SK-N-SH (cell line): ENCODE results near the gene KCNA10. TPM values are rescaled to one million over a fixed set of nuclear protein-coding genes. Genes with fewer than 3 reads are reported as not detected.
A peak's percentile ranks its signal among the peaks of the same experiment; 100 is the strongest.

Experiments used
- CTCF ChIA-PET: fragments of 300-600, 350-600 bp; formaldehyde crosslinking; extraction: SDS; loops from one replicate; lab custom pipeline; 2021; lab: Yijun Ruan, JAX
- POLR2A ChIA-PET: fragments of 350-600 bp; sonication (Branson Sonifier 250); formaldehyde crosslinking; extraction: SDS; loops from one replicate; lab custom pipeline; 2020; ENCODE audit warnings: antibody characterized with exemption, inconsistent platforms; lab: Yijun Ruan, JAX
- DNase-seq: peaks from one replicate; pipeline ENCODE4 v3.0.0; 2012
- H2AFZ ChIP-seq: fragments of 200-600 bp; sonication (generic); 2 replicates; pipeline ENCODE4 v1.8.1; 2016; ENCODE audit warnings: antibody characterized with exemption, mild to moderate bottlenecking, low read depth
- H3F3A ChIP-seq: fragments of 200-600 bp; sonication (generic); replicated peaks from 2 replicates; pipeline ENCODE3; 2016; ENCODE audit warnings: antibody characterized with exemption, mild to moderate bottlenecking; ENCODE audit not compliant: insufficient read depth
- H3K27ac ChIP-seq, 2 experiments: fragments of 200-500 bp in 1 of 2; fragments of 200-600 bp in 1 of 2; sonication (Bioruptor generic) in 1 of 2; sonication (generic), shearing (Covaris generic) in 1 of 2; 2 replicates each; pipeline versions ENCODE4 v1.5.1 to v1.6.1; 2014 to 2016; ENCODE audit warnings: low read depth in 2 of 2, inconsistent platforms in 1 of 2, low read length in 1 of 2, mild to moderate bottlenecking in 1 of 2, mixed read lengths in 1 of 2
- H3K27me3 ChIP-seq: fragments of 200-600 bp; sonication (generic), shearing (Covaris generic); 2 replicates; pipeline ENCODE4 v1.6.1; 2016; ENCODE audit warnings: mixed run types; ENCODE audit not compliant: insufficient read depth
- H3K36me3 ChIP-seq, 2 experiments: fragments of 200-500 bp in 1 of 2; fragments of 200-600 bp in 1 of 2; sonication (Bioruptor generic) in 1 of 2; sonication (generic) in 1 of 2; replicated peaks in 1 of 2; 2 replicates each; pipeline versions ENCODE3 to v1.5.1; 2014 to 2016; ENCODE audit warnings: low read length in 1 of 2, mild to moderate bottlenecking in 1 of 2; ENCODE audit not compliant: insufficient read depth in 2 of 2, control insufficient read depth in 1 of 2
- H3K4me1 ChIP-seq, 2 experiments: fragments of 200-500 bp in 1 of 2; fragments of 200-600 bp in 1 of 2; sonication (Bioruptor generic) in 1 of 2; sonication (generic), shearing (Covaris generic) in 1 of 2; 2 replicates each; pipeline versions ENCODE4 v1.5.1 to v1.6.1; 2014 to 2016; ENCODE audit warnings: low read depth in 1 of 2, low read length in 1 of 2, mixed run types in 1 of 2; ENCODE audit not compliant: insufficient read depth in 2 of 2, control insufficient read depth in 1 of 2
- H3K4me2 ChIP-seq: fragments of 200-600 bp; sonication (generic), shearing (Covaris generic); 2 replicates; pipeline ENCODE4 v1.6.1; 2017; ENCODE audit warnings: mixed run types
- H3K4me3 ChIP-seq, 2 experiments: fragments of 200-500 bp in 1 of 2; fragments of 200-600 bp in 1 of 2; sonication (Bioruptor generic) in 1 of 2; sonication (generic), shearing (Covaris generic) in 1 of 2; 2 replicates each; pipeline versions ENCODE4 v1.5.1 to v1.8.1; 2014 to 2016; ENCODE audit warnings: low read depth in 2 of 2, inconsistent platforms in 1 of 2, low read length in 1 of 2, mild to moderate bottlenecking in 1 of 2, mixed read lengths in 1 of 2, moderate library complexity in 1 of 2
- H3K79me2 ChIP-seq: fragments of 200-600 bp; sonication (generic); 2 replicates; pipeline ENCODE4 v1.8.1; 2017; ENCODE audit warnings: mild to moderate bottlenecking; ENCODE audit not compliant: insufficient read depth
- H3K9ac ChIP-seq: fragments of 200-600 bp; sonication (generic); 2 replicates; pipeline ENCODE4 v1.6.1; 2017; ENCODE audit warnings: mixed run types
- H3K9me2 ChIP-seq: fragments of 200-600 bp; sonication (generic); 2 replicates; pipeline ENCODE4 v1.6.1; 2017; ENCODE audit warnings: mixed run types
- H3K9me3 ChIP-seq: fragments of 200-600 bp; sonication (generic); 2 replicates; pipeline ENCODE4 v1.6.1; 2017; ENCODE audit warnings: mixed run types, mild to moderate bottlenecking, moderate library complexity
- H4K20me1 ChIP-seq: fragments of 200-600 bp; sonication (generic); 2 replicates; pipeline ENCODE4 v1.6.1; 2017; ENCODE audit warnings: mild to moderate bottlenecking, mixed run types; ENCODE audit not compliant: insufficient read depth
- CHD2 ChIP-seq: fragments of 150-350 bp; IDR thresholded peaks from 2 replicates; pipeline ENCODE4 v1.6.1; 2018; ENCODE audit warnings: low read length; ENCODE audit not compliant: partially characterized antibody
- EP300 ChIP-seq, 2 experiments: IDR thresholded peaks; 2 replicates each; pipeline versions ENCODE4 v1.4.0 to v1.6.1; 2012; ENCODE audit warnings: borderline replicate concordance in 1 of 2, low read depth in 1 of 2, low read length in 1 of 2
- EZH2phosphoT487 ChIP-seq: fragments of 200-600 bp; sonication (generic); IDR thresholded peaks from 2 replicates; pipeline ENCODE4 v1.6.1; 2017; ENCODE audit warnings: low read depth, mixed run types, mild to moderate bottlenecking, antibody characterized with exemption, moderate library complexity, borderline replicate concordance
- FOSL2 ChIP-seq: IDR thresholded peaks from 2 replicates; pipeline ENCODE4 v1.4.0; 2012; ENCODE audit warnings: low read depth, mild to moderate bottlenecking, moderate library complexity, borderline replicate concordance
- FOXJ3 ChIP-seq: sonication (generic); formaldehyde crosslinking; IDR thresholded peaks from 2 replicates; pipeline ENCODE4 v1.5.1; 2020; ENCODE audit warnings: mild to moderate bottlenecking, missing genetic modification reagents
- JUND ChIP-seq: IDR thresholded peaks from 2 replicates; pipeline ENCODE4 v1.4.0; 2012
- MEF2A ChIP-seq: IDR thresholded peaks from 2 replicates; pipeline ENCODE4 v1.4.0; 2012; ENCODE audit warnings: low read depth, borderline replicate concordance
- NFIC ChIP-seq: IDR thresholded peaks from 2 replicates; pipeline ENCODE4 v1.4.0; 2012; ENCODE audit warnings: borderline replicate concordance
- POLR2AphosphoS5 ChIP-seq: IDR thresholded peaks from 2 replicates; pipeline ENCODE4 v1.6.1; 2012; ENCODE audit warnings: low read depth, low read length
- RAD21 ChIP-seq: IDR thresholded peaks from 2 replicates; pipeline ENCODE4 v1.6.1; 2012; ENCODE audit warnings: mild to moderate bottlenecking, low read length
- RXRA ChIP-seq: IDR thresholded peaks from 2 replicates; pipeline ENCODE4 v1.4.0; 2012; ENCODE audit warnings: low read depth, mild to moderate bottlenecking, borderline replicate concordance
- SIN3A ChIP-seq: IDR thresholded peaks from 2 replicates; pipeline ENCODE4 v1.6.1; 2012; ENCODE audit warnings: low read depth, mild to moderate bottlenecking, low read length, moderate library complexity, borderline replicate concordance
- WGBS: methylation state at CpG from one replicate; pipeline ENCODE4 v1.1.6; 2017; ENCODE audit warnings: low lambda C conversion rate; 5-methylcytosine and 5-hydroxymethylcytosine counted together
- polyA plus RNA-seq, 3 experiments: library from polyadenylated mRNA; depleted of rRNA; stranded (reverse); fragments of >200 nt; gene quantifications; 2 replicates each; pipeline ENCODE4 v1.2.3, GENCODE V29; 2012
- TF ChIP-seq, protein P1 (sequence below): fragments of 200-600 bp; sonication (generic); IDR thresholded peaks from 2 replicates; pipeline ENCODE4 v1.6.1; 2017; ENCODE audit warnings: antibody characterized with exemption, mild to moderate bottlenecking, moderate library complexity
- TF ChIP-seq, protein P2 (sequence below): IDR thresholded peaks from 2 replicates; pipeline ENCODE4 v1.6.1; 2012; ENCODE audit warnings: mild to moderate bottlenecking, low read depth, low read length, moderate library complexity
- TF ChIP-seq, protein P3 (sequence below): IDR thresholded peaks from 2 replicates; pipeline ENCODE4 v1.4.0; 2012; ENCODE audit warnings: low read depth
- TF ChIP-seq, protein P4 (sequence below): IDR thresholded peaks from 2 replicates; pipeline ENCODE4; 2012

The KCNA10 gene
- polyA plus RNA-seq, 1 of the 3 experiments (the other 2 are of a cell fraction) = not detected

DNA sequence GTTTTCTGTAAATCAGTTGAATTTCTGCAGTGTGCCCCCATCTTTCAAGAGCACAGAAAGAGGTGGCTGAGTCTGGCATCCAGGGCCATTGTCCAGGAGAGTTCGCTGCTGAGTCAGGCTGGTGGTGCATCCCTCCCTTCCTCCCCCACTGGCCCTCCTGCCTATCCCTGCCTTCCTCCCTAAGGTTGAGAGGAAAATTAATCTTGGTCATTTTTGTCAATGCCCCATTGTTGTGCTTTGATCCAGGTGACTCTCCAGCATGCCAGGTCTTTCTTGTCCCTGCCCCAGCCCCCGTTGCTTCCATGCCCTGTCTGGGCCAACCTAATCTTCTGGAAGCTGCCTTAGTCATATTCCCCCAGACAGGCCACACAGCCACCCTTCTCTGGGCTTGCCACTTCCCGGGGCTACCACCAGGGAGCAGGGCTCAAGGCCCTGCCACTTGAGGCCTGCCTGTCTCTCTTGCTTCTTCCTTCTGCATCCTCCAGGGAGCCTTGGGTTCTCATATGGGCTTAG, 41.5 kb downstream of the KCNA10 start:
- H3K9me3 ChIP-seq = no peaks in the 10 kb centered on the region
- H3K79me2 ChIP-seq = no peaks in the 10 kb centered on the region
- H3K9me2 ChIP-seq = no peaks in the 10 kb centered on the region
- H3K4me3 ChIP-seq = no peak overlapping the region; a peak in 1 of 4 replicates
- H2AFZ ChIP-seq = no peak overlapping the region
- H3K4me1 ChIP-seq = peaks cover 2 to 15% of the 10 kb centered on the region in 2 experiments; a peak in 2 of 4 replicates
- H3K27me3 ChIP-seq = no peaks in the 10 kb centered on the region
- CTCF ChIA-PET = interaction anchor here (0.7 to 13.4 kb wide), 5 partner anchors 10 to 306 kb away, joined by 3 to 132 read pairs (median 4); no protein-coding TSS in a partner anchor
- DNase-seq = no peak
- peaks cover 8% of the 10 kb centered on the region for H3F3A ChIP-seq
- WGBS = 37% methylated on average over 3 of the region's 3 CpGs
- H3K9ac ChIP-seq = no peak overlapping the region
- H3K27ac ChIP-seq = peak overlapping the region in 1 of 2 experiments; percentile 28; a peak in 1 of 4 replicates
- no peaks in the 10 kb centered on the region for H3K36me3 ChIP-seq
- H3K4me2 ChIP-seq = no peak overlapping the region
- POLR2A ChIA-PET = no interaction called here
- no peak for TF ChIP-seq FOXJ3 (CRISPR knock-in tag)
- TF ChIP-seq EP300 (IDR thresholded peaks at IDR 0.05; ENCODE audit: borderline replicate concordance in 1 of 2, low read depth in 1 of 2, low read length in 1 of 2) = 0 out of 4 replicates have a peak, but pooled peaks of 1 of the 2 experiments have one; percentile 0
- TF ChIP-seq, protein P1, sequence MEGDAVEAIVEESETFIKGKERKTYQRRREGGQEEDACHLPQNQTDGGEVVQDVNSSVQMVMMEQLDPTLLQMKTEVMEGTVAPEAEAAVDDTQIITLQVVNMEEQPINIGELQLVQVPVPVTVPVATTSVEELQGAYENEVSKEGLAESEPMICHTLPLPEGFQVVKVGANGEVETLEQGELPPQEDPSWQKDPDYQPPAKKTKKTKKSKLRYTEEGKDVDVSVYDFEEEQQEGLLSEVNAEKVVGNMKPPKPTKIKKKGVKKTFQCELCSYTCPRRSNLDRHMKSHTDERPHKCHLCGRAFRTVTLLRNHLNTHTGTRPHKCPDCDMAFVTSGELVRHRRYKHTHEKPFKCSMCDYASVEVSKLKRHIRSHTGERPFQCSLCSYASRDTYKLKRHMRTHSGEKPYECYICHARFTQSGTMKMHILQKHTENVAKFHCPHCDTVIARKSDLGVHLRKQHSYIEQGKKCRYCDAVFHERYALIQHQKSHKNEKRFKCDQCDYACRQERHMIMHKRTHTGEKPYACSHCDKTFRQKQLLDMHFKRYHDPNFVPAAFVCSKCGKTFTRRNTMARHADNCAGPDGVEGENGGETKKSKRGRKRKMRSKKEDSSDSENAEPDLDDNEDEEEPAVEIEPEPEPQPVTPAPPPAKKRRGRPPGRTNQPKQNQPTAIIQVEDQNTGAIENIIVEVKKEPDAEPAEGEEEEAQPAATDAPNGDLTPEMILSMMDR = peak; percentile 34
- H4K20me1 ChIP-seq = no peaks in the 10 kb centered on the region

DNA sequence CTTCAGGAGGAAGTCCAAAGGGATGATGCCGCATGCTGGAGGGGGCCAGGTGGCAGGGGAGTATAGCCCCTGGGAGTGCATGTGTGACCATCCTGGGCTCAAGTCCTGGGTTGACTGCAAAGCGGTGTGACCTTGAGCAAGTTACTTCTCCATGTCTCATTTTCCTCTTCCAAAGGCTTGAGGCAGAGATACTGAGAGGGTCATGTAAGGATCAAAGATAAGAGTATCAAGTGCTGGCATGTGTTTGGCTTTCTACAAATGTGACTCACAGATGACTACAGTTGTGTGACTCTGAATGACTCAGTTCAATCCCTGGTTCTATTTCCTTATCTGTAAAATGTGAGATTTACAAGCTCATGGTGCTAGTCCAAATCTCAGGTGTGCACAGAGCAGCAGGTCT, 41.9 kb downstream of the KCNA10 start:
- H3K79me2 ChIP-seq = no peaks in the 10 kb centered on the region
- ChIA-PET CTCF (interaction anchor here (1.0 to 13.4 kb wide), 4 partner anchors 10 to 65 kb away, joined by 3 to 132 read pairs (median 6); no protein-coding TSS in a partner anchor), POLR2A (no interaction called here)
- peak overlapping the region in 1 of 2 experiments; percentile 28; a peak in 1 of 4 replicates for H3K27ac ChIP-seq
- H3K9ac ChIP-seq = no peak overlapping the region
- H3K27me3 ChIP-seq = no peaks in the 10 kb centered on the region
- no peaks in the 10 kb centered on the region for H3K9me3 ChIP-seq
- H3F3A ChIP-seq = peaks cover 8% of the 10 kb centered on the region
- DNase-seq = no peak
- no peaks in the 10 kb centered on the region for H3K9me2 ChIP-seq
- peaks cover 2 to 15% of the 10 kb centered on the region in 2 experiments; a peak in 2 of 4 replicates for H3K4me1 ChIP-seq
- no peak overlapping the region for H2AFZ ChIP-seq
- no peak overlapping the region for H3K4me2 ChIP-seq
- H3K36me3 ChIP-seq = no peaks in the 10 kb centered on the region
- WGBS = 67% methylated on average over 2 of the region's 2 CpGs
- H4K20me1 ChIP-seq = no peaks in the 10 kb centered on the region
- H3K4me3 ChIP-seq = no peak overlapping the region
- TF ChIP-seq RAD21 (no peak), SIN3A (no peak), EZH2phosphoT487 (no peak), MEF2A (no peak), NFIC (peak; percentile 71), JUND (peak; percentile 82), RXRA (peak; percentile 74; the same call in 1 of the 2 replicates), FOSL2 (peak; percentile 96), POLR2AphosphoS5 (no peak), CHD2 (no peak)
- TF ChIP-seq, protein P2, sequence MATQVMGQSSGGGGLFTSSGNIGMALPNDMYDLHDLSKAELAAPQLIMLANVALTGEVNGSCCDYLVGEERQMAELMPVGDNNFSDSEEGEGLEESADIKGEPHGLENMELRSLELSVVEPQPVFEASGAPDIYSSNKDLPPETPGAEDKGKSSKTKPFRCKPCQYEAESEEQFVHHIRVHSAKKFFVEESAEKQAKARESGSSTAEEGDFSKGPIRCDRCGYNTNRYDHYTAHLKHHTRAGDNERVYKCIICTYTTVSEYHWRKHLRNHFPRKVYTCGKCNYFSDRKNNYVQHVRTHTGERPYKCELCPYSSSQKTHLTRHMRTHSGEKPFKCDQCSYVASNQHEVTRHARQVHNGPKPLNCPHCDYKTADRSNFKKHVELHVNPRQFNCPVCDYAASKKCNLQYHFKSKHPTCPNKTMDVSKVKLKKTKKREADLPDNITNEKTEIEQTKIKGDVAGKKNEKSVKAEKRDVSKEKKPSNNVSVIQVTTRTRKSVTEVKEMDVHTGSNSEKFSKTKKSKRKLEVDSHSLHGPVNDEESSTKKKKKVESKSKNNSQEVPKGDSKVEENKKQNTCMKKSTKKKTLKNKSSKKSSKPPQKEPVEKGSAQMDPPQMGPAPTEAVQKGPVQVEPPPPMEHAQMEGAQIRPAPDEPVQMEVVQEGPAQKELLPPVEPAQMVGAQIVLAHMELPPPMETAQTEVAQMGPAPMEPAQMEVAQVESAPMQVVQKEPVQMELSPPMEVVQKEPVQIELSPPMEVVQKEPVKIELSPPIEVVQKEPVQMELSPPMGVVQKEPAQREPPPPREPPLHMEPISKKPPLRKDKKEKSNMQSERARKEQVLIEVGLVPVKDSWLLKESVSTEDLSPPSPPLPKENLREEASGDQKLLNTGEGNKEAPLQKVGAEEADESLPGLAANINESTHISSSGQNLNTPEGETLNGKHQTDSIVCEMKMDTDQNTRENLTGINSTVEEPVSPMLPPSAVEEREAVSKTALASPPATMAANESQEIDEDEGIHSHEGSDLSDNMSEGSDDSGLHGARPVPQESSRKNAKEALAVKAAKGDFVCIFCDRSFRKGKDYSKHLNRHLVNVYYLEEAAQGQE = no peak
- TF ChIP-seq, protein P3, sequence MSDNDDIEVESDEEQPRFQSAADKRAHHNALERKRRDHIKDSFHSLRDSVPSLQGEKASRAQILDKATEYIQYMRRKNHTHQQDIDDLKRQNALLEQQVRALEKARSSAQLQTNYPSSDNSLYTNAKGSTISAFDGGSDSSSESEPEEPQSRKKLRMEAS = no peak
- TF ChIP-seq, protein P1 = no peak
- TF ChIP-seq, protein P4, sequence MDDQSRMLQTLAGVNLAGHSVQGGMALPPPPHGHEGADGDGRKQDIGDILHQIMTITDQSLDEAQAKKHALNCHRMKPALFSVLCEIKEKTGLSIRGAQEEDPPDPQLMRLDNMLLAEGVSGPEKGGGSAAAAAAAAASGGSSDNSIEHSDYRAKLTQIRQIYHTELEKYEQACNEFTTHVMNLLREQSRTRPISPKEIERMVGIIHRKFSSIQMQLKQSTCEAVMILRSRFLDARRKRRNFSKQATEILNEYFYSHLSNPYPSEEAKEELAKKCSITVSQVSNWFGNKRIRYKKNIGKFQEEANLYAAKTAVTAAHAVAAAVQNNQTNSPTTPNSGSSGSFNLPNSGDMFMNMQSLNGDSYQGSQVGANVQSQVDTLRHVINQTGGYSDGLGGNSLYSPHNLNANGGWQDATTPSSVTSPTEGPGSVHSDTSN = peak; percentile 19
